Measurements from ENCODE around the gene GRID1.

- TF ChIP-seq ZNF274 (IDR thresholded peaks at IDR 0.05; ENCODE audit: low read depth, low read length) (no peak), SUZ12 (IDR thresholded peaks at IDR 0.05; ENCODE audit: extremely low read depth, insufficient read depth, insufficient read length) (no peak)
These were observed 160.4 kb downstream of the GRID1 start for GRCh38 chr10:86206240-86206579.
